MG63 (cell line): Measurements from ENCODE around the gene C13orf46. TPM values are rescaled to one million over a fixed set of nuclear protein-coding genes. Genes with fewer than 3 reads are reported as not detected.
A peak's percentile ranks its signal among the peaks of the same experiment; 100 is the strongest.

Source experiments
- DNase-seq: peaks from one replicate; pipeline ENCODE4 v3.0.0-alpha.2; 2020
- H3K27me3 ChIP-seq: fragments of 250-450 bp; sonication (Bioruptor Pico); 2 replicates; pipeline ENCODE4 v1.5.1; 2020; ENCODE audit warnings: mild to moderate bottlenecking, moderate library complexity
- H3K36me3 ChIP-seq: fragments of 250-450 bp; sonication (Bioruptor Pico); 2 replicates; pipeline ENCODE4 v1.5.1; 2020; ENCODE audit warnings: mild to moderate bottlenecking, moderate library complexity
- H3K4me3 ChIP-seq: fragments of 250-450 bp; sonication (Bioruptor Pico); 2 replicates; pipeline ENCODE4 v1.5.1; 2020; ENCODE audit warnings: mild to moderate bottlenecking, moderate library complexity
- H3K9me3 ChIP-seq: fragments of 250-450 bp; sonication (Bioruptor Pico); 2 replicates; pipeline ENCODE4 v1.5.1; 2020; ENCODE audit warnings: mild to moderate bottlenecking, moderate library complexity
- total RNA-seq: library from RNA; depleted of rRNA; stranded (reverse); fragments of >200 nt; shearing (Covaris generic); gene quantifications from 2 replicates; pipeline ENCODE4 v1.2.3, GENCODE V29; 2014; ENCODE audit warnings: low replicate concordance

The C13orf46 gene
- total RNA-seq, 1 experiment from 2014 or later, result not detected

DNA sequence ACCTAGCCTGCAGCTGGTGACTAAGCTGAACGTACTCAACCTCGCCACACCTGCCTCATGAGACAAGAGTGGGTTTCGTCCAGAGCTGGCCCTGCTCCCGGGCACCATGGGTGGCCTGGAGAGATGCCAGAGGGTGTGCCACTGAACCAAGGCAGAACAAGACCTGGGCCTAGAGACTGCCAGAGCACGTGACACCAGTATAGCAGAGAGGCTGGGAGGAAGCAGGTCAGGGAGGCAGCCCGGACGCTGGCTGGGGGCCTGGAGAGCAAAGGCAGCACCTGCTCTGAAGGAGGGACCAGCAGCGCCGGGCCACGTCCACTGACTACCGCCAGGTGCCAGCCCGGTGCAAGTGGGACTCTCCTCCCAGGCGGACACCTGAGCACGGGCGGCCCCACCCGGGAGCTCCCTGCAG, 7.3 kb upstream of the C13orf46 start:
- no peak overlapping the region for H3K4me3 ChIP-seq
- DNase-seq, result peak; percentile 73
- H3K36me3 ChIP-seq, result peaks cover 28% of the 10 kb centered on the region
- H3K9me3 ChIP-seq, result no peaks in the 10 kb centered on the region
- no peaks in the 10 kb centered on the region for H3K27me3 ChIP-seq

DNA sequence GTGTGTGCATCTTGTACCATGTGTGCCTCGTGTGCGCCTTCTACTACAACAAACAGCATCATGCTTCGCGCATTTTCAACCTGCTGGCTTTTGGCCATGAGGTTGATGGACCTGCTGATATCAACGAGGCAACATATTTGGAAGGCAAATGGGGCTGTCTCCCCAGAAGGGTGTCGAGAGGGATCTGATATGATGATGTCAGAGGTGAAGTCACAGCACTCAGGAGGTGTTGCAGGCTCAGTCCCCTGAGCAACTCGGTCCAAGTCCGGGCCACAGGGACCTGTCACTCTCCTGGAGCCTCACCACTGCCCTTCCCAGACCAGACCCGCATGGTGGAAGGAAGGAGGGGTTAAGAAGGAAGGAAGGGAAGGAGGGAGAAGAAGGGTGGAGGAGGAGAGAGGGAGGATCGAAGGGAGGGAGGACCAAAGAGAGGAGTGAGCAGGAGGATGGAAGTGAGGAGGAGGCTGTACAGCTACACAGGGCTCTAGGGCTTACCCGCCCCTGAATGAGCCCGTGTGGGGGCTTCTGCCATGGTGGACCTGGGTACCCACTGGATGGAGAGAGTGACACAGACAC, 6.7 kb upstream of the C13orf46 start:
- DNase-seq, result no peak
- Histone ChIP-seq H3K9me3 (no peaks in the 10 kb centered on the region), H3K4me3 (no peak overlapping the region), H3K36me3 (peaks cover 31% of the 10 kb centered on the region), H3K27me3 (no peaks in the 10 kb centered on the region)

DNA sequence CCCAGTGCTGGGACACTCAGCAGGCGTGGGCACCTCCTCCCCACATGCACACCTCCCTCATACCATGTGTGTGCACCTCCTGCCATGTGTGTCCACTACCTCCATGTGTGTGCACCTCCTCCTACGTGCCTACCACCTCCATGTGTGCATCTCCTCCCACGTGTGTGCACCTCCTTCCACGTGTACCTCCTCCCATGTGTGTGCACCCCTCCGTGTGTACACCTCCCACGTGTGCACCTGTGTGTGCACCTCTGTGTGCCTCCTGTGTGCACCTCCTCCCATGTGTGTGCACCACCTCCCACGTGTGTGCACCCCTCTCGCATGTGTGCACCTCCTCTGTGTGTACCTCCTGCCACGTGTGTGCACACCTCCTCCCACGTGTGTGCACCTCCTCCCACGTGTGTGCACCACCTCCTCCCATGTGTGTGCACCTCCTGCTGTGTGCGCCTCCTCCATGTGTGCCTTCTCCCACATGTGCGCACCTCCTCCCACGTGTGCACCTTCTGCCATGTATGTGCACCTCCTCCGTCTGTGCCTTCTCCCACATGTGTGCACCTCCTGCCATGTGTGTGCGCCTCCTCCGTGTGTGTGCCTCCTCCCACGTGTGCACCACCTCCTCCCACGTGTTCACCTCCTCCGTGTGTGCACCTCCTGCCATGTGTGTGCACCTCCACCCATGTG, 6.1 kb upstream of the C13orf46 start:
- Histone ChIP-seq H3K27me3 (no peaks in the 10 kb centered on the region), H3K9me3 (no peaks in the 10 kb centered on the region), H3K36me3 (peaks cover 35% of the 10 kb centered on the region), H3K4me3 (no peak overlapping the region)
- no peak for DNase-seq

DNA sequence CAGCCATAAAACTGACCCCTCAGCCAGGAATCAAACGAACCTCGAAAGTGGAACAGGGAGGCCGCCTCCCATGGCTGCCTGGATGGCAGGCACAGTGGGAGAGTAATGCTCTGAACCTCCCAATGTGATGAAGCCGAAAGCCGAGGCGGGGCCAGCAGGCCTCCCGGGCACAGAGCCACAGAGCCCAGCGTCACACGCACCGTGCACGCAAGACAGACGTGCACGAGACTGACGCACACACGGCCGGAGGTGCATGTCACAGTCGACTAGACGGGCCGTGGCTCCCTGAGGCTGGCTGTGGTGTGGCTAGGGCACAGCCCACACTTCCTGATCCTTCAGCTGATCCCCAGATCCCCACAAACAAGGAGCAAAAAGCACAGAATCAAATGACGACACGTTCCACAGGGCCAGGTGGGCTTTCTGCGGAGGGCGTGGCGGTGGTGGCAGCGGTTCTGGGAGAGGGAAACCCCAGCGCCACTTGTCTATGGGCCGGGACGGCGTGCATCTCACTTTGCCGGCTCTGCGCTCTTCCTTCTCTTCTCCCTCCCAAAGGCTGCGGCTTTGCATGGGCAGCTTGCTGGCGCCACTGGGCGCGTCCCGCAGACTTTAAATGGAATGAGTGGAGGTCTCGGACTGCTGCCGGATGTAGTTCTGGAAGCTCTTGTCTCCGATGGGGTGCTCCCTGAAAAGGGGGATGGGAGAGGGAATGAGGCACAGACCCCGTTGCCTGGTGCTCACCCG, 5.0 kb upstream of the C13orf46 start:
- no peaks in the 10 kb centered on the region for H3K27me3 ChIP-seq
- no peaks in the 10 kb centered on the region for H3K9me3 ChIP-seq
- DNase-seq, result no peak
- no peak overlapping the region for H3K4me3 ChIP-seq
- peaks cover 35% of the 10 kb centered on the region for H3K36me3 ChIP-seq

DNA sequence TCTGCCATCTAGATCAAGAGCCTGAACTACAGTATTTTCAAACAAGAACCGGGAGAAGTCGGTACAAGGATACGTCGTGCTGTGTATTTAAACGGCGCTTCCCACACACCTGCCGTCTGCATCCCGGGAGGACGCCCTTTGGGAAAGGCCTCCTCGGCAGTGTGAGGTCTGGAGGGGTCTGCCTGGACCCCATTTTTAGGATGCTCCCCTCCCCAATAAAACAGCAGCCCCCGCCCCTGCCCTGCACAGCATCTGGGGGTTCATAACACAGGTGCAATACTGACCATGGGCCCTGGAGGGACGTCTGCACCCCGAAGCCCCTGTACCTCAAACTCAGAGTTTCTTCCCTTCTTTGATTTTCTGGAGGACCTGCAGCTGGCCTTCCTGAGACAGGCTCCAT, 4.1 kb upstream of the C13orf46 start:
- Histone ChIP-seq H3K36me3 (peaks cover 35% of the 10 kb centered on the region), H3K9me3 (no peaks in the 10 kb centered on the region), H3K27me3 (no peaks in the 10 kb centered on the region), H3K4me3 (no peak overlapping the region)
- no peak for DNase-seq

DNA sequence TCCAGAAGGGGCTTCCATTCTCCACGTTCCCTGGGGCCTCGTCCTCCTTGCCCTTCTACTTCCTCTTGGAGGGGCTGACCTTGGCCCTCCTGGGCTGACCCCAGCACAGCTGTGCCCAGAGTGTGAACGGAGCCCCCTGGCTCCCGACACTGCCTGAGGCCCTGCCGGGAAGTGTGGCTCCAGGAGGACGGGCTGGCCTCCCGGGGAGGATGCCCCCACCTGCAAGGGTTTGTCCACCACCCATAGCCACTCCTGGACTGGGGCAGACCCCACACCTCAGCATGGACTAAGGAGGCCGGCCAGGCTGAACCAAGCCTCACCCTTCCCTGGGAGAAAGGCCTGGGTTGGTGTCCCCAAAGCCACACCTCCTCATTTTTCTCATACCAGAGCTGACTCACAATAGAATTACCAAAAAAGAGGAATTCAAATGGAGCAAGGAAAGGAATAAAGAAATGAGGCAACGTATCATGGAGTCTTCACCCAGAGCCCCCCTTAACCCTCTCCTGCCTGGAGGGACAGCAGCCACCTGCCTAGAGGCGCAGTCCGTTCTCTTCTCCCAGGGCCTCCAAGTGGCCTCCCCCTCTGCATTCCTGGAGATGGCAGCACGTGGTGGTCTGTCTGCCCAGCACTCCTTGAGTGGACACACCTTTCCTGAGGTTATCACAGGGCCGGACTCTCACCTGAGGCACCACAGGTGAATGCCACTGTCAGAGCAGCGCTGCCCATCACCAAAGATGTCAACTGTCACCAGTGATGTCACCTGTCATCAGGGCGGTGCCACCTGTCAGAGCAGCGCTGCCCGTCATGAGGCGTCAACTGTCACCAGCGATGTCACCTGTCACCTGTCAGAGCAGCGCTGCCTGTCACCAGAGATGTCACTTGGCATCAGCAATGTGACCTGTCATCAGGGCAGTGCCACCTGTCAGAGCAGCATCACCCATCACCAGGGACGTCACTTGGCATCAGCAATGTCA, 3.1 kb upstream of the C13orf46 start:
- Histone ChIP-seq H3K27me3 (no peaks in the 10 kb centered on the region), H3K36me3 (peaks cover 37% of the 10 kb centered on the region), H3K4me3 (no peak overlapping the region), H3K9me3 (no peaks in the 10 kb centered on the region)
- peak; percentile 48 for DNase-seq

DNA sequence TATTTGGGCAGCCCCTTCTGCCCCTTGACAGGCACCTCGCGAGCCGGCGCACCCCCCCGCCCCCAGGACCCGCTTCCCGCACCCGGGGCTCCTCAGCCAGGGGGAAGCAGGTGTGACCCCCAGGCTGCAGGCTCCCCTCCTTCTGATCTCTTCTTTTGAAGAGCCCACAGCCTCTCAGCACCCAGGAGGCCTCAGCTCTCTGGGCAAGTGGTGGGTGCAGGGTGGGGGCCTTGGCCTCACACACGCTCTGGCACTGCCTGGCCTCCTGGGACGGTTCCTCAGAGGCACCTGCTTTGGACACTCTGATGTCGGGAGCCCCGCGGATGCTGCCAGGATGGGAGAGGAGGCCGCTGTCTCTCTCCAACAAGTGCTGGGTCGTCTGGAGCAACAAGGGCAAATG, 1.5 kb upstream of the C13orf46 start:
- H3K36me3 ChIP-seq, result peaks cover 28% of the 10 kb centered on the region
- no peaks in the 10 kb centered on the region for H3K27me3 ChIP-seq
- no peak for DNase-seq
- H3K4me3 ChIP-seq, result no peak overlapping the region
- no peaks in the 10 kb centered on the region for H3K9me3 ChIP-seq

DNA sequence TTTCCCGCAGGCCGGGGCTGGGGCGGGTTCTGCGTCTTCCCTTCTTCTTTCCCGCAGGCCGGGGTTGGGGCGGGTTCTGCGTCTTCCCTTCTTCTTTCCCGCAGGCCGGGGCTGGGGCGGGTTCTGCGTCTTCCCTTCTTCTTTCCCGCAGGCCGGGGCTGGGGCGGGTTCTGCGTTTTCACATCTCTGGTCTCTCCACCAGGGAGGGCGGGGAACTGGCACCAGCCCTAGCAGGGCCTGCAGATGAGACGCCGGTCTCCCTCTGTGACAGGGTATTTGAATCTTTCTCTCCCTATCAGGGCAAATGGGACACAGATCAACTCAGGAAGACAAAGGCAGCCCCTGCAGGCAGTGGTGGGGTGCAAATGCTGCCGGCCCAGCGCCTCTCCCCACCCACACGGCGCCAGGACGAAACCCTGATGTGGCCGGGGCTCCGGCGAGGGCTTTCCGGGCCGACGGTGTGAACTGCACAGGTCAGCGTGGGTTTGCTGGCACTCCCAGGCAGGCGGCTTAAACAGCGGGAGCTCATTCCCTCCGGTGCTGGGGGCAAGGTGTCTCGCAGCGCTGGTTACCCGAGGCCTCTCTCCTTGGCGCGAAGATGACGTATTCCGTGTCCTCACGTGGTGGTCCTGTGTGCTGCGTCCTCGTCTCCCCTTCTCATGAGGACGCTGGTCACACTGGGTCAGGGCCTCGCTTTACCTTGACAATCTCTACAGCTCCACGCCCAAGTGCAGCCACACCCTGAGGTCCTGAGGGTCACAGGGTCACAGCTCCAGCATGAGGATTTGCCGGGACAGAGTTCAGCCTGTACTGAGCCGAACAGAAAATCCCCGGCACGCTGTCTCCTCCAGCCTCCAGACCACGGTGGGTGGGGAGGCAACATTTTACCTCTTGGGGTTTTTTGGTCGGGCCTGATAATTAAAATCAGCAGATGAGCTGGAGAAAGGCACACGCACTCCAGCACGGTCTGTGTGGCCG, 717 bp upstream of the C13orf46 start:
- DNase-seq, result no peak
- H3K4me3 ChIP-seq, result no peak overlapping the region
- no peaks in the 10 kb centered on the region for H3K27me3 ChIP-seq
- peaks cover 24% of the 10 kb centered on the region for H3K36me3 ChIP-seq
- H3K9me3 ChIP-seq, result no peaks in the 10 kb centered on the region

DNA sequence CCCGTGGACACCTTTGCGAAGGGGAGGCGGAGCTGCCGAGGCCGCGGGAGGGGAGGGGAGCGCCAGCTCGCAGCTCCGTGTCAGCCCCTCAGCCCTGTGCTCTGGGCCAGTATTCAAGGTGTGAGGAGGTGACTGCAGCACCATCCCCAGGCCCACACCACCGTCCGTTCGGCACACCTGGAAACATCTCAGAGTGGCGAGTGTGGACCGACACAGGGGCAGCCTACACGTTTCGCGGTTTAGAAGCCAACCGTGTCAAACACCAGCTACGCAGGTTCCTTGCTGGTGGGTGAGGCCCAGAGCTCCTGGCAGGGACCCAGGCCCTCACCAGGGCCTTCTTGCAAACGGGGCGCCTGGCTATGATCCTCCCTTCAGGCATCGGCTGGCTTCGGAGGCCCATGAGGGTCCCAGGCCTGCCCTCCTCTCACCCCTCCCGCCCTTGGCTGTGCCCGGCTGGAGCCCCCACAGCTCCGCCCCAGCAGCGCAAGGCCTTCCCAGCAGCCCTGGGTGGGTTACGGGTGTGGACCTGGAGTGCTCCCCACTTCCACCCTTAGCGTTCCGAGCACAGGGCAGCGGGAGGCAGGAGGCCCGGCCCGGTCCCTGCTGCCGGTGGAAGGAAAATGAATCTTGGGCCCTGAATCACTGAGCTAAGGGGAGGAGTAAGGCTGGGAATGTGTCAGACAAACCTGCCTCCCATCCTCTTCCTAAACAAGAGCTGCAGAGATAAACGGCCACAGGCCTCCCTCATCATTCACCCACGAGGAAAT, 1.2 kb downstream of the C13orf46 start:
- Histone ChIP-seq H3K4me3 (no peak overlapping the region), H3K9me3 (no peaks in the 10 kb centered on the region), H3K36me3 (peaks cover 21% of the 10 kb centered on the region), H3K27me3 (no peaks in the 10 kb centered on the region)
- DNase-seq, result no peak

DNA sequence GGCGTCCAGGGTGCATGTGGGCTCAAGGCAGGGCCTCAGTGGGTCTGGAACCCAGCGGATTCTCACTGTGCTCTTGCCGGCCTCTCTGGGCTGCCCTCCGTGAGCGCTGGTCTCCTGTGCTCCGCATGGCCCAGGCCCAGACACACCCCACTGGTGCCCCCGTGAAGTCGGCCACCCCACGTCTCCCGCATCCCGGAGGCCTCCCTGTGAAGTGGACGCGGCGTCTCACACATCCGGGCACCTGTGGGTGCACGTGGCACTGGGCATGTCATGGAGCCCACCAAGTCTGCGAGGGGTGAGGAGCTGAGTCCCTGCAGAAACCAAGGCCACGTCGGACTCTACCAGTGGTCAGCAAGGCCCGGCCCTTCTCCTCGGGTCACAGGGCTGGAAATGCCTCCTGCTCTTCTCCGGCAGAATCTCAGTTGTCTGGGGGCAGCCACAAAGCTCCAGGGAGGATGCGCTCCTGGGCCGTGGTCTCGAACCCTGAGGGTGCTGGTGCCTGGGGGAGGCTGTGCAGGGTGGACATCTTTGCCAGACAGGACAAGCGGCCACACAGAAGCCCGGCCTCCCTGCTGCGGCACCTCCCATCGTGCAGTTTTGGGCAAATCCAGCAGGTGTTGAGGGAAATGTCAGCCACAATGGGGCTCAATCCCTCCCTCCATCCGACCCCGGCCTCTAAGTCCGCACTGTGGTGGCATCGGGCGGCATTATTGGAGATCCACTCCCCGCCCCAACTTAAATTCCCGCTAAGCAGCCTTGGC, 2.2 kb downstream of the C13orf46 start:
- H3K36me3 ChIP-seq, result peaks cover 22% of the 10 kb centered on the region
- H3K27me3 ChIP-seq, result no peaks in the 10 kb centered on the region
- no peaks in the 10 kb centered on the region for H3K9me3 ChIP-seq
- no peak for DNase-seq
- H3K4me3 ChIP-seq, result no peak overlapping the region

DNA sequence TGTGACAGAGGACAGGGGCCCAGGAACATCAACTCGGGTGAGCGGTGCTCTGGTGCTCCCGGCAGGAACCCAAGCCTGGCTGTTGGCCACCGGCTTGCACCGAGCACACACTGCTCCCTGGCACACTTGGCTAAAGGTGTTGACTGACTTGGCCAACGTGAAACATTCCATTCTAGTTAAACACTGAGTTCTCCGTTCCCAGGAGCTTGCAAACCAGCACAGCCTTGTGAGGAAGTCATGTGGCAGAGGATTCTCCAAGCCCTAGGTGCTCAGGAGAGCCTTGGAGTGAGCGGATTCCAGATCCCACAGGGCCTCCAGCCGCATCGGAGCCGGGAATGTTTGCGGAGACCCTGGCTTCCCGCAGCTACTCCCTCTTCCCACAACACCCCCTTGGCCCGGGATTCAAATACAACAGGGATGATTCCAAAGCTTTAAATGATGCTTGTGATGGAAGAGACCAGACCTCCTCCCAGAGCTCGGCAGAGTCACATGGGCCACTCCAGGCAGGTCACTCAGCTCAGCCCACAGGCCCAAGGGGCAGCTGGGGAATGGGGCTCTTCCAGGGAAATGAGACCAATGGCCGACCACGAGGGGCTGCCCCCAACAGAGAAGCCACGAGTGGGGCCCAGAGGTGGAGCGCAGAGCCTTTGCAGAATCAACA, 2.9 kb downstream of the C13orf46 start:
- Histone ChIP-seq H3K4me3 (no peak overlapping the region), H3K27me3 (no peaks in the 10 kb centered on the region), H3K36me3 (peaks cover 24% of the 10 kb centered on the region), H3K9me3 (no peaks in the 10 kb centered on the region)
- peak; percentile 28 for DNase-seq

DNA sequence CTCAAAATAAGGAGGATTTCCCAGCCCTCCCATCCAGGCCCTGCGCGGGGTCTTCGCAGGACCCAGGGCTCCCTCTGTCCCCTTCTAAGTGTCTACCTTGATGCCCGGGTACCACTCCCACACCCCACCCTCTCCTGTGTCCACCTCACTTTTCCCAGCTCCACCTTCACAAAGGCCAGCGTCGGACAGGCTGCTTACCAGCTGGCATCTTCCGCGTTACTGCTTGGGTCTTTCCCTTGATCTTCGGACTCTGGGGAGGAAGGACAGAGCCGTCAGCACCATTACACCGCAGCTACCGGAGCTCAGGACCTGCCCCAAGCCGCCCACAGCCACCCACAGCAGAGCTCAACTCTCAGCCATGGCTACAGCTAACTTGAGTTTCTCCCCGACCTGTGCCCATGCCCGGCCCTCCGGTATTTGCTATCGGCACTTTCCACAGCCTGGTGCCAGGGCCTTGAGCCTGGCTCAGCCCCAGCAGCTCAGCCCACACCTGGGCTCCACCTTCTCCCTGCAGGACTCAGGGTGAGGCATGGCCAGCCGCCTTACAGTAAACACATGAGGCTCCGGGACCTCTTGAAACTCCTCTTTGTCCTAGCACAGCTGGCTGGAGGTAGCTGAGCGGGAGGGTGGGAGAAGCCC, 3.8 kb downstream of the C13orf46 start:
- Histone ChIP-seq H3K36me3 (peaks cover 17% of the 10 kb centered on the region), H3K4me3 (no peak overlapping the region), H3K9me3 (no peaks in the 10 kb centered on the region), H3K27me3 (no peaks in the 10 kb centered on the region)
- DNase-seq, result no peak

DNA sequence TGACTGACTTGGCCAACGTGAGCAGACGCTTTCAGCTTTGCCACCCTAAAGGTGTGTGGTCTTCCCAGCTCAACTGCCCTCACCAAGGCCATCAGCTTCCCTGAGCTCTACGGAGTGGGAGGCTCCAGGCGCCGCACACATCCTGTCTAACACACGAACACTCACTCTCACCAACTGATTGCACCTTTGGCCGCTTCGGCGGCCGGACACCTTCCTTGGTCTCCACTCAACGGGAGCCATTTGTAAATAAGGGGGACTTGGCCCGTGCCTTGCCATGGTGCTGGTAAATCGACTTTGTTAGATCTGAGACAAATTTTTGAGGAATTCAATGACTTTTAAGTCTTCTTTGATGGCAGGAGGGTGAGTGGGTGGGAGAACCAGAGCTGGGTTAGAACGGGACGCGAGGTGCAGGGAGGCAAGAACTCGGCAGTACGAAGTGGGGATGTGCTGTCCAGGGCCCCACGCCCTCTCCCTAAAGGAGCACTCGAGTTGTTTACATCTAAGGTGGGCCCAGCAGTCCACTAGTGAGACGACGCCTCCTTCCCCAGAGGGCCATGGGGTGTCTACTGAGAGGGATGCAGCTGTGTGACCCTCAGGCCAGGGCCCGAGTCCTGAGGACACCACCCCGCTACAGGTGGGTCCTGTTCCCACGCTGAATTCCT, 4.4 kb downstream of the C13orf46 start:
- DNase-seq, result no peak
- Histone ChIP-seq H3K36me3 (peaks cover 17% of the 10 kb centered on the region), H3K4me3 (no peak overlapping the region), H3K9me3 (no peaks in the 10 kb centered on the region), H3K27me3 (no peaks in the 10 kb centered on the region)
